SK-N-SH treated with all-trans-retinoic acid at 6 μM for 48 hours (cell line): ENCODE measurements around the gene ARMH1.

Experiments used
- ARNTL ChIP-seq: fragments of 450-650 bp; formaldehyde crosslinking; IDR thresholded peaks from 2 replicates; pipeline ENCODE4 v1.5.0; 2020; ENCODE audit warnings: low read depth, mild to moderate bottlenecking, moderate library complexity, borderline replicate concordance
- ZFP3 ChIP-seq: fragments of 250-450 bp; sonication (Bioruptor Pico); IDR thresholded peaks from 2 replicates; pipeline ENCODE4 v1.5.0; 2020; ENCODE audit warnings: mild to moderate bottlenecking, moderate library complexity

DNA sequence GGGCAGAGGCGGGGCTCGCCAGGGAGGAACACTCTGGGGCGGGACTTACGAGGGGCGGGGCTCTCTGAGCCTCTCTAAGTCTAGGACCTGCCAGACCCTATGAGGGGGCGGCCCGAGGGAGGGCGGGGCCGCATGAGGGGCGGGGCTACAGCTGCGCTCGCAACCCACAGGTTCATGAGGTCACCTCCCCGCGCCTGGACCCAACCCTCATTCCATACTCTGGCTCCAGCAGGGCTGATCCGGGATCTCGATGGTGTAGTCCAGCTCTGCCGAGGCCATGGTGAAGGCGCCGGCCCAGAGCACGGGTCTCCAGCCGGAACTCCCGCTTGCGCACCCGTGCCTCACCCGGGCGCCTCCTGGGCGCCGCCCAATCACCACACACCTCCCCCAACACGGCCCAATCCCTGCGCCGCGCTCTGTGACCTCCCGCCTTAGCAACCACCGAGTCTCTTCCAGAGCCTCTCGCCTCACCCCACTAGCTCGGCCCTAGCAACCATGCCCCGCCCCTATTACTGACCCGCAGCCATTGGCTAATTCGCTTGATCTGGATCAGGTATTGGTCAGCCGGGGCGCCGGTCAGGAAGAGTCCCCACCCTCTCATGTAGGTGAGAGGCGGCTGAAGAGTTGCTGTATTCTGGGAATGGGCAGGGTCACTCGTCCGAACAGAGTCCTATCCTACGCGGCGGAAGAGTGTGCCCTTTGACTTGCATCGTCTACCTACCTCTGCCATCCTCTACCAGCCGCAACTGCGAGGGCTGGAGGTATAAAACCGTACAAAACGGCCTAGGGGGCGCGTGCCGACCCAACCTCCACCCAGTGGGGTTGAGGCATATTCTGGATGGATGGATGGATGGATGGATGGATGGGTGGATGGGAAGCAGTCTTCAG is at the start of gene ARMH1, which contains the start of gene TMEM53:
- TF ChIP-seq ARNTL (CRISPR knock-in tag) (no peak), ZFP3 (no peak)
